IPS-18c (cell line): ENCODE data around the gene CPSF4L.
"Not testable (repeated sequence)": the region's sequence is repeated elsewhere in the genome, so short reads cannot be mapped to it uniquely, and the experiment has no call there.

Source experiments
- H3K4me3 ChIP-seq: 2 replicates; pipeline ENCODE4 v1.7.0; 2013; ENCODE audit warnings: low read depth, mild to moderate bottlenecking, low read length, moderate library complexity; ENCODE audit not compliant: insufficient read depth
- H3K9me3 ChIP-seq: one replicate; pipeline ENCODE4 v1.6.1; 2013; ENCODE audit warnings: mild to moderate bottlenecking, low read length, moderate library complexity; ENCODE audit not compliant: control insufficient read depth, insufficient read depth

The CPSF4L gene

GRCh38 chr17:73278465-73279453 lies 17.1 kb upstream of the CPSF4L start:
- Histone ChIP-seq H3K9me3 (no peaks in the 10 kb centered on the region), H3K4me3 (no peak overlapping the region)

GRCh38 chr17:73278049-73278464 lies 16.4 kb upstream of the CPSF4L start:
- Histone ChIP-seq H3K4me3 (no peak overlapping the region), H3K9me3 (no peaks in the 10 kb centered on the region)

- Histone ChIP-seq H3K9me3 (peaks cover 3% of the 10 kb centered on the region), H3K4me3 (no peak overlapping the region)
Measured at GRCh38 chr17:73274490-73274889, 12.8 kb upstream of the CPSF4L start.

GRCh38 chr17:73272906-73273218 lies 11.2 kb upstream of the CPSF4L start:
- Histone ChIP-seq H3K9me3 (peaks cover 3% of the 10 kb centered on the region), H3K4me3 (no peak overlapping the region)

- Histone ChIP-seq H3K9me3 (peaks cover 3% of the 10 kb centered on the region), H3K4me3 (no peak overlapping the region)
Measured at GRCh38 chr17:73271072-73271471, 9.4 kb upstream of the CPSF4L start.

GRCh38 chr17:73269791-73270190 lies 8.1 kb upstream of the CPSF4L start:
- Histone ChIP-seq H3K9me3 (peaks cover 3% of the 10 kb centered on the region), H3K4me3 (no peak overlapping the region)

GRCh38 chr17:73269329-73269615 lies 7.6 kb upstream of the CPSF4L start:
- peaks cover 3% of the 10 kb centered on the region for H3K9me3 ChIP-seq
- H3K4me3 ChIP-seq = no peak overlapping the region

- Histone ChIP-seq H3K4me3 (no peak overlapping the region), H3K9me3 (peaks cover 3% of the 10 kb centered on the region)
Measured at GRCh38 chr17:73268582-73269328, 7.1 kb upstream of the CPSF4L start.

- no peak overlapping the region for H3K4me3 ChIP-seq
Measured at GRCh38 chr17:73267648-73268537, 6.2 kb upstream of the CPSF4L start.

GRCh38 chr17:73266796-73267195 lies 5.1 kb upstream of the CPSF4L start:
- Histone ChIP-seq H3K9me3 (peaks cover 3% of the 10 kb centered on the region), H3K4me3 (no peak overlapping the region)

More at GRCh38 chr17:73267648-73268537, 6.2 kb upstream of the CPSF4L start:
- H3K9me3 ChIP-seq = peaks cover 3% of the 10 kb centered on the region

- no peak overlapping the region for H3K4me3 ChIP-seq
Measured at GRCh38 chr17:73265646-73266640, 4.3 kb upstream of the CPSF4L start.

GRCh38 chr17:73264448-73264847 lies 2.8 kb upstream of the CPSF4L start:
- H3K9me3 ChIP-seq, H3K4me3 ChIP-seq: not testable (repeated sequence)

More at GRCh38 chr17:73265646-73266640, 4.3 kb upstream of the CPSF4L start:
- peaks cover 3% of the 10 kb centered on the region for H3K9me3 ChIP-seq

GRCh38 chr17:73262676-73263642 lies 1.3 kb upstream of the CPSF4L start:
- no peaks in the 10 kb centered on the region for H3K9me3 ChIP-seq
- H3K4me3 ChIP-seq = no peak overlapping the region

- H3K9me3 ChIP-seq = no peaks in the 10 kb centered on the region
- H3K4me3 ChIP-seq = peak overlapping the region; percentile 20; the same call in 1 of the 2 replicates
Measured at GRCh38 chr17:73261952-73262675, 434 bp upstream of the CPSF4L start.

- no peaks in the 10 kb centered on the region for H3K9me3 ChIP-seq
- no peak overlapping the region for H3K4me3 ChIP-seq
Measured at GRCh38 chr17:73257516-73257915, 4.2 kb downstream of the CPSF4L start.
